ENCODE results near the gene EHD3.

The EHD3 gene

DNA sequence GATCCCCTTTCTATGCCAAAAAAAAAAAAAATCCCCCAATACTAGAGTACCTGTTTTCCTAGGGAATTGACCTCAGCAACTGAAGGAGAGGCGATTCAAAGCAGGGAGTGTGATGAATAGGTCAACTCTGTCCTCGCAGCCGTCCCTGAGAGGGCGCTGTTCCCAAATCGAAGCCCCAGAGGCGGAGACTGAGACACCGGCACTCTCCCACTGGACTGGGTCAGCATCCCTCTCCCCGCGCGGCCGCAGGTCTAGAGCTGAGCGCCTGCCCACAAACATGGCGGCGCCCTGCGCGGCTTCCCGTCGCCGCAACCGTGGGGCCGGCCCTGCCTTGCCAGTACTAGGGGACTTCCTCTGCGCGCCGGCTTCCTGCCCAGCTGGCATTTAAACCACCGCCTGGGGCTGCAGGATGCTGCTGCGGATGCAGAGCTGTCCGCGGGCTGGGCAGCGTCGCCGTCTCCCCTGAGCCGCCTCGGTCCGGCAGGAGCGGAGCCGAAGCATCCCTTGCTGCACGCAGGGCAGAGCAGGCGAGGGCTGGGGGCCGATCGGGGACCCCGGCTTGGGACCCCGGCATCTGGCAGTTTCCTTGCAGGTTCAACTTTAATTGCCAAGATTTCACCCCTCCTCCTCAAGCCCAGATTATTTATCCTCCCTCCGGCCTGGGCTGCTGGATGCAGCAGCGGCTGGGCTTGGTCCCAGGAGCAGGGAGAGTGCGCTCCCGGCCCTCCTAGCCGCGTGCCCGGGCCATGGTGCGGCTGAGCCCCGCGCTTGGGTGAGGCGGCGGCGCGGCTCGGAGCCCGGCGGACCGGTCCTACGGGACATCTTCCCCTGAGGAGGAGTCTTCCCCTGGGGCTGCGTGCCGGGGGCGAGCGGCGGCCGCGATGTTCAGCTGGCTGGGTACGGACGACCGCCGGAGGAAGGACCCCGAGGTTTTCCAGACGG is at the start of gene EHD3:
Gene EHD3, plus strand, starts transcription at position 412 of the 942 bp plus-strand sequence. Its CDS starts 470 bp downstream, at position 882.
- Histone ChIP-seq H3K9ac (no peak within 1 kb of the TSS), H2AFZ (peak within 1 kb of the TSS; percentile 77), H3K4me3 (ENCODE audit: low read depth, low read length) (peak within 1 kb of the TSS; percentile 81), H3K27me3 (ENCODE audit: control insufficient read depth, insufficient read depth, low read length) (no peaks in the 10 kb centered on the region), H3K27ac (peak within 1 kb of the TSS; percentile 30), H3K36me3 (ENCODE audit: control insufficient read depth, insufficient read depth, low read length) (no peaks in the 10 kb centered on the region), H3K4me2 (ENCODE audit: low read length) (peak within 1 kb of the TSS; percentile 91), H3K79me2 (no peaks in the 10 kb centered on the region), H3K9me3 (ENCODE audit: control insufficient read depth, low read length) (no peaks in the 10 kb centered on the region), H3K4me1 (no peaks in the 10 kb centered on the region)
- TF ChIP-seq CTCF (IDR thresholded peaks at IDR 0.05), result peak; percentile 67

DNA sequence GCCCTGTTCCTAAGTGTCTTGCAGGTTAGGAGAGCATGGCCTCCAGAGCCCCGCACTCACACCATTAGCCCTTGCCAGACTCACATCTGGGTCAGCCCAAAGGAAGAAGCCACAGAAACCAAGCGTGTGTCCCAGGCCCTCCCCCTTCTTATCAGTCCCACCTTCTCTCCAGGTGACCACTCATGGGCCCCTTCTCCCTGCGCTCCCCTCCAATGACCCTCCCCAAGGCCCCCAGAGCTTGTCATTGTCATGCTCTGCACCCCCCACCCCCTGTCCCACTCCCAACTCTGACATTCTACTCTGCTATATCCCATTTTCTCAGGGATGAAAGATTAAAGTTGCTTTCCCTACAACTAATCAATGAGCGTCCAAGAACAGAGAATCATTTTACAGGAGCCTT is 46.8 kb upstream of the EHD3 start:
- H3K79me2 ChIP-seq, result no peaks in the 10 kb centered on the region
- no peak overlapping the region for H3K4me2 ChIP-seq (ENCODE audit: low read length)
- H3K9me3 ChIP-seq (ENCODE audit: control insufficient read depth, low read length), result no peaks in the 10 kb centered on the region
- no peak overlapping the region for H3K9ac ChIP-seq
- H3K27ac ChIP-seq, result no peak overlapping the region
- no peak overlapping the region for H2AFZ ChIP-seq
- H3K4me1 ChIP-seq, result no peaks in the 10 kb centered on the region
- no peaks in the 10 kb centered on the region for H3K27me3 ChIP-seq (ENCODE audit: control insufficient read depth, insufficient read depth, low read length)
- no peak overlapping the region for H3K4me3 ChIP-seq (ENCODE audit: low read depth, low read length)
- no peaks in the 10 kb centered on the region for H3K36me3 ChIP-seq (ENCODE audit: control insufficient read depth, insufficient read depth, low read length)
- no peak for TF ChIP-seq CTCF (IDR thresholded peaks at IDR 0.05)

DNA sequence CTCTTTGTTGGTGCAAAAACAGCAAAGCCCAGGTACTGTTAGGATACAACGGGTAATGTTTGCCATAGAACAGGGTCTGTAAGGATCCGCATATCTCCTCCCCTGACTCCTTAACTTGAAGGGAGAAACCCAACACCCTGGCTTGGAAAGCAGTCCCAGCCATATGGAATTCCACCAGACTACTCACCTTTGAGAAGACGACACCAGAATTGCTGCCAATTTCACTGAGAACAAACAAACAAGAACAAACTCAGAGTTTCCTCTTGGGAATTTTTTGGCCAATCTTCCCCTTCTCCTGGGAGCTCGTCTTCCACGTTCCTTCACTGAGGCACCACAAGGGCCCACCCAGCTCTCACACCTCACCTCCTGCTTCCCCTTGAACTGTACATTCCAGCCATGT is 45.8 kb upstream of the EHD3 start:
- Histone ChIP-seq H2AFZ (no peak overlapping the region), H3K9ac (no peak overlapping the region), H3K36me3 (ENCODE audit: control insufficient read depth, insufficient read depth, low read length) (no peaks in the 10 kb centered on the region)

DNA sequence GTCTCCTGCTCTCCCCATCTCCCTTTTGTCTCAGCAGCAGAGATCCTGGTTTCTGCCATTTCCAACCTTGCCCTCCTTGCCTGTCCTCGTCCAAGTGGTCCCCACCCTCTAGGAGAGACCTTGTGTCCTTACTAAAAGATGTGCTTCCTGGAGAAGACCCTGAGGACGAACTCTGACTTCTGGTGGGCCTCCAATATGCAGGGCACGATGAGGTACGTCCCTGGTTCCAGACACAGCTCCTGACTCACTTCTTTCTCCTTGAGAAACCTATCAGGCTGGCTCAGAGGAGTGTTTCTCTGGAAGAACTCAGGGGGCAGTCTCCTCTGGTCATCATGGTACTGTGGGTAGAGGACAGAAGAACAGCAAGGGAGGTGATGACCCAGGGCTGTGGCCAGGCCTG is 44.8 kb upstream of the EHD3 start:
- H3K27ac ChIP-seq, result no peak overlapping the region
- H3K4me1 ChIP-seq, result no peaks in the 10 kb centered on the region
- no peaks in the 10 kb centered on the region for H3K9me3 ChIP-seq (ENCODE audit: control insufficient read depth, low read length)
- H3K27me3 ChIP-seq (ENCODE audit: control insufficient read depth, insufficient read depth, low read length), result no peaks in the 10 kb centered on the region
- no peaks in the 10 kb centered on the region for H3K79me2 ChIP-seq
- no peak overlapping the region for H2AFZ ChIP-seq
- no peaks in the 10 kb centered on the region for H3K36me3 ChIP-seq (ENCODE audit: control insufficient read depth, insufficient read depth, low read length)
- H3K4me2 ChIP-seq (ENCODE audit: low read length), result no peak overlapping the region
- no peak overlapping the region for H3K4me3 ChIP-seq (ENCODE audit: low read depth, low read length)
- H3K9ac ChIP-seq, result no peak overlapping the region
- no peak for TF ChIP-seq CTCF (IDR thresholded peaks at IDR 0.05)

More for the DNA sequence above, 45.8 kb upstream of the EHD3 start:
- no peaks in the 10 kb centered on the region for H3K27me3 ChIP-seq (ENCODE audit: control insufficient read depth, insufficient read depth, low read length)
- no peak overlapping the region for H3K4me3 ChIP-seq (ENCODE audit: low read depth, low read length)
- no peak overlapping the region for H3K4me2 ChIP-seq (ENCODE audit: low read length)
- TF ChIP-seq CTCF (IDR thresholded peaks at IDR 0.05), result no peak
- H3K79me2 ChIP-seq, result no peaks in the 10 kb centered on the region
- no peak overlapping the region for H3K27ac ChIP-seq
- H3K9me3 ChIP-seq (ENCODE audit: control insufficient read depth, low read length), result no peaks in the 10 kb centered on the region
- H3K4me1 ChIP-seq, result no peaks in the 10 kb centered on the region

Data from parathyroid adenoma (tissue), 2 donors.